ENCODE data around the gene FOXR1.
"Not testable (repeated sequence)": the region's sequence is repeated elsewhere in the genome, so short reads cannot be mapped to it uniquely, and the experiment has no call there.

FOXR1 gene

DNA sequence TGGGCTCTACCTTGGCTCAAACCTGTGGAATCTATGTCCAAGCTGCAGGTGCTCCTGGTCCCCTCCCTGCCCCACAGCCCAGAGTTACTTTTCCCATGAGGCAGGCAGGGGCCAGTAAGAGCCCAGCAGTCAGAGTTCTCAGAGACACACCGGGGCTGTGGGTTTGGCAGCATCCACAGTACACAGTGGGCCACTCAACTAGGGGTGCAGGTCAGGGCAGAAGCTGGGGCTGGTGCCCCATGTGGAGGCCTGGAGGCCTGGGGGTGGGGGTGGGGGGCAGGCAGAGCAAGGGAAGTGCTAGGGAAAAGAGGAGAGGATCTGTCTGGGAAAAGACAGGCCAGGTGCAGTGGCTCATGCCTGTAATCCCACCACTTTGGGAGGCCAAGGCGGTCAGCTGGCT lies 13.0 kb upstream of the FOXR1 start:
- H3K4me3 ChIP-seq (replicated peaks; ENCODE audit: low read depth, low read length), result no peak overlapping the region
- TF ChIP-seq, protein P1, sequence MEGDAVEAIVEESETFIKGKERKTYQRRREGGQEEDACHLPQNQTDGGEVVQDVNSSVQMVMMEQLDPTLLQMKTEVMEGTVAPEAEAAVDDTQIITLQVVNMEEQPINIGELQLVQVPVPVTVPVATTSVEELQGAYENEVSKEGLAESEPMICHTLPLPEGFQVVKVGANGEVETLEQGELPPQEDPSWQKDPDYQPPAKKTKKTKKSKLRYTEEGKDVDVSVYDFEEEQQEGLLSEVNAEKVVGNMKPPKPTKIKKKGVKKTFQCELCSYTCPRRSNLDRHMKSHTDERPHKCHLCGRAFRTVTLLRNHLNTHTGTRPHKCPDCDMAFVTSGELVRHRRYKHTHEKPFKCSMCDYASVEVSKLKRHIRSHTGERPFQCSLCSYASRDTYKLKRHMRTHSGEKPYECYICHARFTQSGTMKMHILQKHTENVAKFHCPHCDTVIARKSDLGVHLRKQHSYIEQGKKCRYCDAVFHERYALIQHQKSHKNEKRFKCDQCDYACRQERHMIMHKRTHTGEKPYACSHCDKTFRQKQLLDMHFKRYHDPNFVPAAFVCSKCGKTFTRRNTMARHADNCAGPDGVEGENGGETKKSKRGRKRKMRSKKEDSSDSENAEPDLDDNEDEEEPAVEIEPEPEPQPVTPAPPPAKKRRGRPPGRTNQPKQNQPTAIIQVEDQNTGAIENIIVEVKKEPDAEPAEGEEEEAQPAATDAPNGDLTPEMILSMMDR (IDR thresholded peaks at IDR 0.05; ENCODE audit: low read length, missing control alignments), result no peak
- DNase-seq (ENCODE audit: low read depth), result no peak

DNA sequence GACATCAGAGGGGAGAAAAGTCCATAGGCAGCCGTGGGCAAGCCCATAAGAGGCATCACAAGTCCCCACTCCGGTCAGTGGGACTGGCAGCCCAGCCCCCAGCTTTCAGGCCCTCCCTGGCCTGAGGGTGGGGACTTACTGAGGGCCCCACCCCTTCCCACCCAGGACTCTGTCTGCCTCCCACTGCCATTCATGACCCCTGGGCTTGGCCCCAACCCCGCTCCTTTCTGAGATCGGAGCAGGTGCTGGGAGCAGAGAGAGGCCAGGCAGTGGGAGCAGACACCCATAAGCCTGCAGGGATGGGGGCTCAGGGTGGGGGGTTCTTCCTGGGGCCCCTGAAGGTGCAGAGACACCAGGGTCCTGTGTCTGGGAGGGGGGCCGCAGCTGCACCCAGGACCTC lies 10.4 kb upstream of the FOXR1 start:
- no peak for DNase-seq (ENCODE audit: low read depth)
- TF ChIP-seq, protein P1 (IDR thresholded peaks at IDR 0.05; ENCODE audit: low read length, missing control alignments), result no peak
- no peak overlapping the region for H3K4me3 ChIP-seq (replicated peaks; ENCODE audit: low read depth, low read length)

DNA sequence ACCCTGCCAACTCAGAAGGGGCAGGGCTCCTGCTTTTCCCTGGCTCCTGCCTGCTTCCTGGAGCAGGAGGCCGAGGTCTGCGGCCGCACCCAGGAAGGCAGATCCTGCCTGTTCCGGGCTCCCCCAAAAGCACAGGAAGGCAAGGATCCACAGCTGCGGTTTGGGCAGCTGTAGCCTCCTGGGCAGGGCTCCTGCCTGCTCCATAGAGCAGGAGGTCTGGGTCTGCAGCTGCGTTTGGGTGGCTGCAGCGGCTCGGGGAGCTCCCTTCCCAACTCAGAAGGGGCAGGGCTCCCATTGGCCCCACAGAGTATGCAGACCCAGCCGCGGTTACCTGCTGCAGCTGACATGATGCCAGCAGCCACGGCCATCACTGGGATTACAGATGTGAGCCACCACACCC lies 10.0 kb upstream of the FOXR1 start:
- no peak overlapping the region for H3K4me3 ChIP-seq (replicated peaks; ENCODE audit: low read depth, low read length)
- DNase-seq (ENCODE audit: low read depth), result no peak
- TF ChIP-seq, protein P1 (IDR thresholded peaks at IDR 0.05; ENCODE audit: low read length, missing control alignments), result no peak

DNA sequence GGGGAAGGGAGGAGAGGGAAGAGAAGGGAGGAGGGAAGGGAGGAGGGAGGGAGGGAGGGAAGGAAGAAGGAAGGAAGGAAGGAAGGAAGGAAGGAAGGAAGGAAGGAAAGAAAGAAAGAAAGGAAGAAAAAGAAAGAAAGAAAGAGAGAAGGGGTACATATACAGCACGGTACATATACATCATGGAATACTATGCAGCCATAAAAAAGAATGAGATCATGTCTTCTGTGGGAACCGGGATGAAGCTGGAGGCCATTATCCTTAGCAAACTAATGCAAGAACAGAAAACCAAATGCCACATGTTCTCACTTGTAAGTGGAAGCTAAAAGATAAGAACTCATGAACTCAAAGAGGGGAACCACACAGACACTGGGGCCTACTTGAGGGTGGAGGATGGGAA lies 2.1 kb upstream of the FOXR1 start:
- H3K4me3 ChIP-seq (replicated peaks; ENCODE audit: low read depth, low read length); DNase-seq (ENCODE audit: low read depth): not testable (repeated sequence)

DNA sequence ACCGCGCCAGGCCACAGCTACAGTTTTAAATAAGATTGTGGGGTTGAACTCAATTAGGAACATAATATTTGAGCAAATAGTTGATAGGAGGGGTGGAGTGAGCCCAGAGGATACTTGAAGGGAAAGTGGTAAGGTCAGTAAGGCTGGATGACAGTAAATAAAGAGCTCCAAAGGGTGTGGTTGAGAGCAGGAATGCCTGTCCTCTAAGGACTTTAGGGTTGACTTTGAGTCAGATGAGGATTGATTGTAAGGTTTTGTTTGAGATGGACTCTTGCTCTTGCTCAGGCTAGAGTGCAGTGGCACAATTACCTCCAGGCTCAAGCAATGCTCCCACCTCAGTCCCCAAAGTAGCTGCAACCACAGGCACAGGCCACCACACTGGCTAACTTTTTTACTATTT lies 2.4 kb downstream of the FOXR1 start:
- H3K4me3 ChIP-seq (replicated peaks; ENCODE audit: low read depth, low read length), result no peak overlapping the region
- no peak for DNase-seq (ENCODE audit: low read depth)
- TF ChIP-seq, protein P1 (IDR thresholded peaks at IDR 0.05; ENCODE audit: low read length, missing control alignments), result no peak

DNA sequence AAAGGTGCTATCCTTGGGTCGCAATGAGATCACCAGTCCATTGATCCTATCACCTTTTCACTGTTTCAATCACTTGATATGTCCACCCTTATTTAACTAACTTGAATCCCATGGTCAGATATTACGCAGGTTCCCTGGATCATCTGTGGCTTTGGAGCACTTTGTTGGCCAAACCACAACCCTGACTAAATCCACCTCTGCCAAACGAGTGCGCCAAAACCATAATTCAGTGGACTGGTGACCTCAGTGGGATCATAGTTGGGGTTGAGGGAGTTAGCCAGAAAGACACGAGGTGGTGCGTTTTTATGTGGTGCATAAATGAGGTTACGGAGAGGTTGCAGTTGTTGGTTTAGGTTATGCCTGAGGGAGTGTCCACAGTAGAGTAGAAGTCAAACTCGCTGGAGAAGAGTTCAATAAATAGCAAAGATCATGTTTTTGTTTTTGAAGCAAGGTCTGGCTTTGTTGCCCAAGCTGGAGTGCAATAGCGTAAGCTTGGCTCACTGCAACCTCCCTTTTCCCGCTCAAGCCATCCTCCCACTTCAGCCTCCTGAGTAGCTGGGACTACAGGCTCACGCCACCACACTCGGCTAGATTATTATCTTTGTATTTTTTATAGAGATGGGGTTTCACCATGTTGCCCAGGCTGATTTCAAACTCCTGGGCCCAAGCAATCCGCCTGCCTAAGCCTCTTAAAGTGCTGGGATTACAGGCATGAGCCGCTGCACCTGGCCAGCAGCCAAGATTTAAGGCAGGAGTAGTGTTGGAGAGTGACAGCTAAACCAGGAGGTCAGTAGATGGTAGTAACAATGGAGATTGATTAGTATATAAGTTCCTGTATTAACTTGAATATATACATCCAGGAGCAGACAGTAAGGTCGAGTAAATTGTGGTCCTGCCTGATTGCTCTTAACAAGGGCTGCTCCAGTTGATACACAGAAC lies 4.5 kb downstream of the FOXR1 start:
- no peak overlapping the region for H3K4me3 ChIP-seq (replicated peaks; ENCODE audit: low read depth, low read length)
- no peak for DNase-seq (ENCODE audit: low read depth)
- TF ChIP-seq, protein P1 (IDR thresholded peaks at IDR 0.05; ENCODE audit: low read length, missing control alignments), result no peak

DNA sequence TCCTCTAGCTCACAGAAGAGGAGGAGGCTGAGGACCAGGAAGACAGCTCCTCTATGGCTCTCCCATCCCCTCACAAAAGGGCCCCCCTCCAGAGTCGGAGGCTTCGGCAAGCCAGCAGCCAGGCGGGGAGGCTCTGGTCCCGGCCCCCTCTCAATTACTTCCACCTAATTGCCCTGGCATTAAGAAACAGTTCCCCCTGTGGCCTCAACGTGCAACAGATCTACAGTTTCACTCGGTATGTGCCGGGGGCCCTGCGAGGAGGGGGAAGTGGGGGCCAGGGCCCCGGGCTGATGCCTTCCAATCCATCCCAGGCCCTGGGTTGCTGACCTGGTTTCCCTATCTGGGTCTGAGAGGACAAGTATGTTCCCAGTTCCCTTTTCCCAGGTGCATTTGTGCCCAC lies 7.9 kb downstream of the FOXR1 start:
- no peak for DNase-seq (ENCODE audit: low read depth)
- no peak overlapping the region for H3K4me3 ChIP-seq (replicated peaks; ENCODE audit: low read depth, low read length)
- TF ChIP-seq, protein P1 (IDR thresholded peaks at IDR 0.05; ENCODE audit: low read length, missing control alignments), result no peak

Data from fibroblast of pulmonary artery (primary cell).